ENCODE results near the gene VIL1. TPM values are rescaled to one million over a fixed set of nuclear protein-coding genes. Genes with fewer than 3 reads are reported as not detected.
A peak's percentile ranks its signal among the peaks of the same experiment; 100 is the strongest.

The VIL1 gene
- total and polyA plus RNA-seq, 2 of the 4 experiments (the other 2 are of a cell fraction) = not detected

DNA sequence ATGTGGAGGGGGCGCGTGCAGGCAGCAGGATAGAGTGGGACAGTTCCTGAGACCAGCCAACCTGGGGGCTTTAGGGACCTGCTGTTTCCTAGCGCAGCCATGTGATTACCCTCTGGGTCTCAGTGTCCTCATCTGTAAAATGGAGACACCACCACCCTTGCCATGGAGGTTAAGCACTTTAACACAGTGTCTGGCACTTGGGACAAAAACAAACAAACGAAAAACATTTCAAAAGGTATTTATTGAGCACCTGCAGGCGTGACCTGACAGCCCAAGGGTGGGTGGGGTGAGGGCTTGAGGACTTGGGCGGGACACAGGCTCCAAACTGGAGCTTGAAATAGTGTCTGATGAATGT is 23.9 kb upstream of the VIL1 start (continued):
- TF ChIP-seq RCOR1 (IDR thresholded peaks at IDR 0.05; ENCODE audit: insufficient replicate concordance, low read length) (no peak), CHD1 (IDR thresholded peaks at IDR 0.05; ENCODE audit: low read depth, low read length) (no peak), MAFK (IDR thresholded peaks at IDR 0.05; ENCODE audit: low read depth, low read length) (no peak)

DNA sequence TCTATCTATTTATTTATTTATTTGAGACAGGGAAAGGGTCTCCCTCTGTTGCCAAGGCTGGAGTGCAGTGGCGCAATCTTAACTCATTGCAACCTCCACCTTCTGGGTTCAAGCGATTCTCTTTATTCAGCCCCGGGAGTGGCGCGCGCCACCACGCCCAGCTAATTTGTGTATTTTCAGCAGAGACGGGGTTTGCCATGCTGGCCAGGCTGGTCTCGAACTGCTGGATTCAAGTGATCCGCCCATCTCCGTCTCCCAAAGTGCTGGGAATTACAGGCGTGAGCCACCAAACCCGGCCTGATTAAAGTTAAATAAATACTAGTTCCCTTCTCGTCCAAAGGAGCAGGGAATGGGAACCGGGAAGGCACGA is 23.5 kb upstream of the VIL1 start:
- Histone ChIP-seq H2BK120ac (ENCODE audit: low read depth, low read length) (peak overlapping the region; percentile 27; the same call in 1 of the 2 replicates), H2BK5ac (ENCODE audit: low read depth, low read length, poor library complexity, severe bottlenecking) (peak overlapping the region; percentile 9), H3K27ac (ENCODE audit: insufficient read depth, low read length) (peak overlapping the region; percentile 31), H3K27me3 (ENCODE audit: control insufficient read depth, insufficient read depth, low read length) (no peaks in the 10 kb centered on the region), H3K14ac (replicated peaks; ENCODE audit: low read depth, low read length) (peak overlapping the region; percentile 34), H4K8ac (ENCODE audit: low read depth in 2 of 2, low read length in 2 of 2) (peak overlapping the region; percentile 68 to 85), H2BK15ac (ENCODE audit: low read depth, low read length) (0 out of 3 replicates have a peak overlapping the region, but pooled peaks have one; percentile 19), H3K4me3 (ENCODE audit: insufficient read depth, low read depth, low read length) (peak overlapping the region; percentile 40; the same call in 1 of the 2 replicates), H2BK20ac (ENCODE audit: low read depth, low read length) (no peak overlapping the region), H3K23ac (ENCODE audit: low read depth, low read length) (peak overlapping the region; percentile 71; the same call in 1 of the 2 replicates), H3K4me1 (ENCODE audit: control insufficient read depth, insufficient read depth, low read length) (peaks cover 21% of the 10 kb centered on the region), H3K4me2 (ENCODE audit: low read depth, low read length) (peak overlapping the region; percentile 70), H3K56ac (ENCODE audit: extremely low read depth, insufficient read depth, low read length) (no peak overlapping the region), H4K20me1 (ENCODE audit: insufficient read depth, low read length) (no peaks in the 10 kb centered on the region), H3K4ac (ENCODE audit: low read depth, low read length) (peak overlapping the region; percentile 78), H4K5ac (ENCODE audit: low read depth, low read length) (peak overlapping the region; percentile 4; the same call in 1 of the 2 replicates), H3K9me3 (ENCODE audit: control insufficient read depth, insufficient read depth, low read length) (no peaks in the 10 kb centered on the region), H4K91ac (ENCODE audit: insufficient read depth, low read depth, low read length) (no peak overlapping the region), H3K9me1 (ENCODE audit: insufficient read depth, low read length) (0 out of 2 replicates have a peak, but pooled peaks cover 2% of the 10 kb centered on the region), H3K36me3 (ENCODE audit: control insufficient read depth, insufficient read depth, low read length) (no peaks in the 10 kb centered on the region), H3K9ac (ENCODE audit: low read depth, low read length) (peak overlapping the region; percentile 50), H3K79me1 (ENCODE audit: low read depth in 1 of 2, low read length in 2 of 2) (peaks cover 6 to 13% of the 10 kb centered on the region in 2 experiments; a peak in 3 of 4 replicates), H2AK9ac (replicated peaks; ENCODE audit: low read depth, low read length, poor library complexity) (peak overlapping the region; percentile 35), H3K18ac (ENCODE audit: low read depth, low read length) (0 out of 2 replicates have a peak overlapping the region, but pooled peaks have one; percentile 0), H2AK5ac (ENCODE audit: low read depth, low read length) (no peak overlapping the region), H2AFZ (replicated peaks; ENCODE audit: low read length, poor library complexity) (peak overlapping the region; percentile 97)
- in situ Hi-C loops (cut with MboI; ENCODE audit: low sequenced_read_pairs) (loop anchor here (10.0 kb wide), 1 partner anchor 121 kb away; the partner anchor contains the start of genes AAMP and PNKD), intact Hi-C loops (cut with micrococcal nuclease) (no loop called here), dilution Hi-C loops (cut with HindIII; ENCODE audit: low sequenced_read_pairs, unreplicated experiment) (no loop called here)
- CTCF ChIA-PET = no interaction called here
- 35% methylated on average over 16 of the region's 16 CpGs; no CpG with 5 or more reads in 1 of the 2 experiments for WGBS, 2 experiments (ENCODE audit: extremely low coverage in 2 of 2, insufficient read length in 1 of 2)
- no peak for ATAC-seq (ENCODE audit: low read depth)
- POLR2A ChIA-PET (ENCODE audit: unreplicated experiment) = no interaction called here
- TF ChIP-seq, protein P1, sequence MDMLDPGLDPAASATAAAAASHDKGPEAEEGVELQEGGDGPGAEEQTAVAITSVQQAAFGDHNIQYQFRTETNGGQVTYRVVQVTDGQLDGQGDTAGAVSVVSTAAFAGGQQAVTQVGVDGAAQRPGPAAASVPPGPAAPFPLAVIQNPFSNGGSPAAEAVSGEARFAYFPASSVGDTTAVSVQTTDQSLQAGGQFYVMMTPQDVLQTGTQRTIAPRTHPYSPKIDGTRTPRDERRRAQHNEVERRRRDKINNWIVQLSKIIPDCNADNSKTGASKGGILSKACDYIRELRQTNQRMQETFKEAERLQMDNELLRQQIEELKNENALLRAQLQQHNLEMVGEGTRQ (IDR thresholded peaks at IDR 0.05; ENCODE audit: low read depth, low read length) = no peak
- TF ChIP-seq CEBPB (IDR thresholded peaks at IDR 0.05; ENCODE audit: low read depth, low read length) = peak; percentile 28; the same call in 1 of the 2 replicates
- no TSS peak for BruUV-seq (replicated peaks)
- DNase-seq = no peak
